ENCODE data around the gene GGT6.

The GGT6 gene

DNA sequence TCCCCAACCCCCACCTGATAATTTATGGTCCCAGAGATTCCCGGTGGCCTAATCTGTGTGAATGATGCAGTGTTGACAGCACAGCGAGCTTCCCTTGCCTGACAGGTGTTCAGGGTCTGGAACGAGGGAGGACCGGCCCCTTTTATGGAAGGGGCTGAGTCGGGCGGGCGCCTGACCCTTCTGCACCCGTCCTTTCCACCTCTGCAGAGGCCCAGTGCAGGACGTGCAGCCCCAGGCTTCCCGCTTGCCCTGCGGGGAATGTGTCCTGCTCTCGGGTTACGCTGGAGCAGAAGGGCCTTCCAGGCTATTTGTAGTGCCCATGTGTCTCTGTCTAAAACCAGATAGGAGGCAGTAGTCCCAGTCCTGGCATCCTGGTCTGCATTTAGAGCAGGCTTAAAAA lies 40.2 kb upstream of the GGT6 start:
- no peak for TF ChIP-seq EZH2 (IDR thresholded peaks at IDR 0.05; ENCODE audit: borderline replicate concordance, low read length)
- TF ChIP-seq, protein P1, sequence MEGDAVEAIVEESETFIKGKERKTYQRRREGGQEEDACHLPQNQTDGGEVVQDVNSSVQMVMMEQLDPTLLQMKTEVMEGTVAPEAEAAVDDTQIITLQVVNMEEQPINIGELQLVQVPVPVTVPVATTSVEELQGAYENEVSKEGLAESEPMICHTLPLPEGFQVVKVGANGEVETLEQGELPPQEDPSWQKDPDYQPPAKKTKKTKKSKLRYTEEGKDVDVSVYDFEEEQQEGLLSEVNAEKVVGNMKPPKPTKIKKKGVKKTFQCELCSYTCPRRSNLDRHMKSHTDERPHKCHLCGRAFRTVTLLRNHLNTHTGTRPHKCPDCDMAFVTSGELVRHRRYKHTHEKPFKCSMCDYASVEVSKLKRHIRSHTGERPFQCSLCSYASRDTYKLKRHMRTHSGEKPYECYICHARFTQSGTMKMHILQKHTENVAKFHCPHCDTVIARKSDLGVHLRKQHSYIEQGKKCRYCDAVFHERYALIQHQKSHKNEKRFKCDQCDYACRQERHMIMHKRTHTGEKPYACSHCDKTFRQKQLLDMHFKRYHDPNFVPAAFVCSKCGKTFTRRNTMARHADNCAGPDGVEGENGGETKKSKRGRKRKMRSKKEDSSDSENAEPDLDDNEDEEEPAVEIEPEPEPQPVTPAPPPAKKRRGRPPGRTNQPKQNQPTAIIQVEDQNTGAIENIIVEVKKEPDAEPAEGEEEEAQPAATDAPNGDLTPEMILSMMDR (IDR thresholded peaks at IDR 0.05; ENCODE audit: low read length): no peak
- Histone ChIP-seq H3K79me2 (ENCODE audit: insufficient read depth, low read length) (no peaks in the 10 kb centered on the region), H3K27ac (ENCODE audit: low read depth, low read length, poor library complexity, severe bottlenecking) (no peak overlapping the region), H3K9me3 (ENCODE audit: low read length) (no peaks in the 10 kb centered on the region), H3K4me1 (ENCODE audit: insufficient read depth, low read length, severe bottlenecking) (no peaks in the 10 kb centered on the region), H2AFZ (ENCODE audit: low read length) (no peak overlapping the region), H3K9me2 (ENCODE audit: low read depth, low read length) (no peaks in the 10 kb centered on the region), H3K4me2 (ENCODE audit: low read length) (no peak overlapping the region), H3K9ac (ENCODE audit: low read length) (no peak overlapping the region), H3K27me3 (ENCODE audit: insufficient read depth, low read length) (peaks cover 3% of the 10 kb centered on the region; the same call in 1 of the 2 replicates), H3F3A (ENCODE audit: insufficient read depth, low read length) (no peaks in the 10 kb centered on the region), H3K36me3 (ENCODE audit: insufficient read depth, low read length) (no peaks in the 10 kb centered on the region), H4K20me1 (ENCODE audit: insufficient read depth, low read length) (no peaks in the 10 kb centered on the region), H3K4me3 (ENCODE audit: low read depth, low read length, poor library complexity, severe bottlenecking) (no peak overlapping the region)

DNA sequence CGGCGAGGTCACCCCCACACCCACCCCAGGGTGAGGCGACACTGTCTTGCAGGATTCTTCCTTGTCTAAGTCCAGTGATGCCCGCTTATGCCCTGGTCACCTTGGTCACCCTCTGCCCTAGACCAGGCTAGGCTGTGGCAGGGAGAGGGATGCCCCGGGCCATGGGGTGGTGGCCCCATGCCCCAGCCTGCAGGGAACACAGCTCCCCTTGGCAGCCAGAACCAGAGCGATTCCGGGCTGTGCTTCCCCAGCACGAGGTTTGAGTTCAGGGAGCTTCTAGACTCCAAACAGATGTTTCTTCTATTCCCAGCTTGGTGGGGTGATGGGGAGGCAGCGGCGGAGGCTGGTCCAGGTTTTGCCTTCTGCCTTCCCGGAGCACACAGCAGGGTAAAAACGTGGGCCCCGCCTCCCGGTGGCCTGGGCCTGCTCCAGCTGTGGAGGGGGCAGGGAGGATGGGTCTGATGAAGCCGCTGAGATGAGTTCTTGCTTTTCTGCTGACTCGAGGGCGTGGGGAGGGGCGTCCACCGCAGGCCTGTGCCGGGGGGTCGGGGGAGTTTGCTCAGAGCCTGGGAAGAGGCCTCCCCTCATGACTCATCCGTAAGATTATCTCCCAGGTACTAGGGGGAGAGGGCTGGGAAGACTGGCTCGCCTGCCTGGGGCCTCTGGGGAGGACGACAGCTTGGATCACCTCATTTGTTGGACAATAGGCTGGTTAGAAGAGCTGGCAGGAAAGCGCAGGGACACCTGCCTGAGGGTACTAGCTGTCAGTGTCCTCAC lies 39.3 kb upstream of the GGT6 start:
- Histone ChIP-seq H3K9ac (ENCODE audit: low read length) (no peak overlapping the region), H3K4me2 (ENCODE audit: low read length) (no peak overlapping the region), H3K27me3 (ENCODE audit: insufficient read depth, low read length) (no peaks in the 10 kb centered on the region; the same call in 1 of the 2 replicates), H4K20me1 (ENCODE audit: insufficient read depth, low read length) (no peaks in the 10 kb centered on the region), H3F3A (ENCODE audit: insufficient read depth, low read length) (no peaks in the 10 kb centered on the region), H2AFZ (ENCODE audit: low read length) (no peak overlapping the region), H3K9me3 (ENCODE audit: low read length) (no peaks in the 10 kb centered on the region), H3K9me2 (ENCODE audit: low read depth, low read length) (no peaks in the 10 kb centered on the region), H3K4me1 (ENCODE audit: insufficient read depth, low read length, severe bottlenecking) (no peaks in the 10 kb centered on the region), H3K79me2 (ENCODE audit: insufficient read depth, low read length) (no peaks in the 10 kb centered on the region), H3K36me3 (ENCODE audit: insufficient read depth, low read length) (no peaks in the 10 kb centered on the region), H3K4me3 (ENCODE audit: low read depth, low read length, poor library complexity, severe bottlenecking) (no peak overlapping the region), H3K27ac (ENCODE audit: low read depth, low read length, poor library complexity, severe bottlenecking) (no peak overlapping the region)
- TF ChIP-seq EZH2 (IDR thresholded peaks at IDR 0.05; ENCODE audit: borderline replicate concordance, low read length): no peak
- TF ChIP-seq, protein P1 (IDR thresholded peaks at IDR 0.05; ENCODE audit: low read length): no peak

DNA sequence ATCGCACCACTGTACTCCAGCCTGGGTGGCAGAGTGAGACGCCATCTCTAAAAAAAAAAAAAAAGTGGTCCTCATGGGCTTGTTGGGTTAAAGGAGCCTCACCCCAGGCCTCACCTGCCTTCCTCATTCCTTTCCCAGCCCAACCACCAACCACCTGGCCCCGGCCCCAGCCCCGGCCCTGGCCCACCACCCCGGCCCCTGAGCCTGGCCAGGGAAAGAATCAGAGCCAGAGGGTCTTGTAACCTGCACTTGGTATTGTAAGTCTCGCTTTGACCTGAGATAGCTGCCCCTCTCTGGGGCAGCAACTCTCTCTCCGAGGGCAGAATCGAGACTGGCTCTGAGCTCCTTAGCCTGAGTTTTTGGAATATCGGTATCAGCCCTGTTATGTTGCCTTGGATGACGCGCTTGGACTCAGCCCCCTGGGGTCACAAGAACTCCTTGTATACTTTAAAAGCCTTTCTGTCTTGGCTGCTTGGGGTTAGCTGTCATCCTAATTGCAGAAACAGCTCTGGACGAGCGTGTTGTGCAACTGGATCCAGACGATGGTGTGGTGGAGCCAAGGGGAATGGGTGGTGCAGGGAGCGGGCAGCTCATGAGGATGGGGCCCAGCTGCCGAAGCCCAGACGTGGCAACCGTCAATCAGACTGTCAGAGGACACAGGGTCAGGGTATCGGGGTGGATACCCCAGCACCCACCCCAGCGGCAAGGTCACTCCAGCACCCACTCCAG lies 38.6 kb upstream of the GGT6 start:
- H3K4me1 ChIP-seq (ENCODE audit: insufficient read depth, low read length, severe bottlenecking): no peaks in the 10 kb centered on the region
- H3K27me3 ChIP-seq (ENCODE audit: insufficient read depth, low read length): no peaks in the 10 kb centered on the region; the same call in 1 of the 2 replicates
- no peaks in the 10 kb centered on the region for H3K9me2 ChIP-seq (ENCODE audit: low read depth, low read length)
- TF ChIP-seq, protein P1 (IDR thresholded peaks at IDR 0.05; ENCODE audit: low read length): no peak
- TF ChIP-seq EZH2 (IDR thresholded peaks at IDR 0.05; ENCODE audit: borderline replicate concordance, low read length): no peak
- no peak overlapping the region for H3K9ac ChIP-seq (ENCODE audit: low read length)
- no peak overlapping the region for H3K27ac ChIP-seq (ENCODE audit: low read depth, low read length, poor library complexity, severe bottlenecking)
- no peaks in the 10 kb centered on the region for H3K79me2 ChIP-seq (ENCODE audit: insufficient read depth, low read length)
- H3K36me3 ChIP-seq (ENCODE audit: insufficient read depth, low read length): no peaks in the 10 kb centered on the region
- no peak overlapping the region for H3K4me2 ChIP-seq (ENCODE audit: low read length)
- no peak overlapping the region for H2AFZ ChIP-seq (ENCODE audit: low read length)
- no peaks in the 10 kb centered on the region for H3K9me3 ChIP-seq (ENCODE audit: low read length)
- H4K20me1 ChIP-seq (ENCODE audit: insufficient read depth, low read length): no peaks in the 10 kb centered on the region
- no peak overlapping the region for H3K4me3 ChIP-seq (ENCODE audit: low read depth, low read length, poor library complexity, severe bottlenecking)
- no peaks in the 10 kb centered on the region for H3F3A ChIP-seq (ENCODE audit: insufficient read depth, low read length)

All from OCI-LY1 (cell line).